ENCODE data around the gene GPX1.
A peak's percentile ranks its signal among the peaks of the same experiment; 100 is the strongest.
"Not testable (repeated sequence)": the region's sequence is repeated elsewhere in the genome, so short reads cannot be mapped to it uniquely, and the experiment has no call there.

GPX1 gene

GRCh38 chr3:49357443-49358216 is 523 bp downstream of the GPX1 start:
- DNase-seq (ENCODE audit: low read depth in 2 of 2) = not testable (repeated sequence)

- DNase-seq (ENCODE audit: low read depth in 2 of 2) = not testable (repeated sequence)
Observed at GRCh38 chr3:49357095-49357442, 1.1 kb downstream of the GPX1 start.

- DNase-seq (ENCODE audit: low read depth in 2 of 2) = no peak
Observed at GRCh38 chr3:49352890-49353421, 5.2 kb downstream of the GPX1 start.

- no peak for DNase-seq (ENCODE audit: low read depth in 2 of 2)
Observed at GRCh38 chr3:49352281-49352680, 5.9 kb downstream of the GPX1 start.

GRCh38 chr3:49351521-49352011 is 6.6 kb downstream of the GPX1 start:
- DNase-seq (ENCODE audit: low read depth in 2 of 2) = no peak

GRCh38 chr3:49349348-49350114 is 8.6 kb downstream of the GPX1 start:
- DNase-seq (ENCODE audit: low read depth in 2 of 2) = no peak

GRCh38 chr3:49348361-49348760 is 9.8 kb downstream of the GPX1 start:
- not testable (repeated sequence) for DNase-seq (ENCODE audit: low read depth in 2 of 2)

- no peak for DNase-seq (ENCODE audit: low read depth in 2 of 2)
Observed at GRCh38 chr3:49346797-49347251, 11.3 kb downstream of the GPX1 start.

GRCh38 chr3:49343163-49343562 is 15.0 kb downstream of the GPX1 start:
- DNase-seq (ENCODE audit: low read depth in 2 of 2) = no peak

- DNase-seq (ENCODE audit: low read depth in 2 of 2) = no peak
Observed at GRCh38 chr3:49341996-49342395, 16.2 kb downstream of the GPX1 start.

GRCh38 chr3:49339941-49340800 is 18.0 kb downstream of the GPX1 start, which contains the start of gene USP4:
Gene USP4 (minus strand): TSS chr3:49340053. CDS start chr3:49340024, 29 bp downstream.
- peak; percentile 80 to 81 for DNase-seq (ENCODE audit: low read depth in 2 of 2)

GRCh38 chr3:49339581-49339940 is 18.6 kb downstream of the GPX1 start:
- no peak for DNase-seq (ENCODE audit: low read depth in 2 of 2)

- no peak for DNase-seq (ENCODE audit: low read depth in 2 of 2)
Observed at GRCh38 chr3:49333916-49334633, 24.1 kb downstream of the GPX1 start.

GRCh38 chr3:49333091-49333490 is 25.1 kb downstream of the GPX1 start:
- DNase-seq (ENCODE audit: low read depth in 2 of 2) = no peak

GRCh38 chr3:49329186-49329585 is 29.0 kb downstream of the GPX1 start:
- DNase-seq (ENCODE audit: low read depth in 2 of 2) = no peak

- DNase-seq (ENCODE audit: low read depth in 2 of 2) = not testable (repeated sequence)
Observed at GRCh38 chr3:49328350-49328749, 29.8 kb downstream of the GPX1 start.

GRCh38 chr3:49327485-49327884 is 30.7 kb downstream of the GPX1 start:
- DNase-seq (ENCODE audit: low read depth in 2 of 2) = no peak

GRCh38 chr3:49324768-49325167 is 33.4 kb downstream of the GPX1 start:
- DNase-seq (ENCODE audit: low read depth in 2 of 2) = no peak

- DNase-seq (ENCODE audit: low read depth in 2 of 2) = no peak
Observed at GRCh38 chr3:49316696-49317457, 41.3 kb downstream of the GPX1 start.
